ENCODE data around the gene DDX39B. TPM values are rescaled to one million over a fixed set of nuclear protein-coding genes. Genes with fewer than 3 reads are reported as not detected.

The DDX39B gene
- total and polyA plus RNA-seq, 9 of the 15 experiments (the other 6 are each of a cell fraction or from before 2014, with no cell fraction given), result 479 to 869 (median 592) TPM

GRCh38 chr6:31580807-31581433 lies 39.1 kb upstream of the DDX39B start (continued):
- no peak for TF ChIP-seq FOSL1 (tag; conservative IDR thresholded peaks at IDR 0.05)
- peak; percentile 95 for TF ChIP-seq MTA3 (IDR thresholded peaks at IDR 0.05; ENCODE audit: borderline replicate concordance)
- TF ChIP-seq ZNF316 (IDR thresholded peaks at IDR 0.05), result no peak
- TF ChIP-seq ATF3 (IDR thresholded peaks at IDR 0.05), result no peak
- peak; percentile 85 for TF ChIP-seq ATF3 (CRISPR knock-in tag; conservative IDR thresholded peaks at IDR 0.05)
- no peak for TF ChIP-seq ELF4 (CRISPR knock-in tag; IDR thresholded peaks at IDR 0.05)
- peak; percentile 95 for TF ChIP-seq POLR2G (IDR thresholded peaks at IDR 0.05; ENCODE audit: low read depth, low read length)
- TF ChIP-seq E2F4 (CRISPR knock-in tag; IDR thresholded peaks at IDR 0.05; ENCODE audit: low read depth), result peak; percentile 82
- peak; percentile 50 for TF ChIP-seq NEUROD1 (IDR thresholded peaks at IDR 0.05; ENCODE audit: borderline replicate concordance, low read depth, low read length, partially characterized antibody)
- TF ChIP-seq ZNF589 (CRISPR knock-in tag; IDR thresholded peaks at IDR 0.05; ENCODE audit: low read depth), result 0 out of 2 replicates have a peak, but pooled peaks have one; percentile 54
- TF ChIP-seq E2F3 (CRISPR knock-in tag; IDR thresholded peaks at IDR 0.05), result 0 out of 2 replicates have a peak, but pooled peaks have one; percentile 5
- no peak for TF ChIP-seq ZNF143 (CRISPR knock-in tag; IDR thresholded peaks at IDR 0.05)
- TF ChIP-seq ZNF395 (CRISPR knock-in tag; IDR thresholded peaks at IDR 0.05), result peak; percentile 71
- TF ChIP-seq BHLHE40 (IDR thresholded peaks at IDR 0.05; ENCODE audit: low read length), result peak; percentile 74
- TF ChIP-seq NFIC (IDR thresholded peaks at IDR 0.05), result peak; percentile 41; the same call in 1 of the 2 replicates
- TF ChIP-seq FOXP4 (CRISPR knock-in tag; IDR thresholded peaks at IDR 0.05; ENCODE audit: borderline replicate concordance), result no peak
- peak; percentile 96; the same call in 1 of the 2 replicates for TF ChIP-seq RBM14 (IDR thresholded peaks at IDR 0.05; ENCODE audit: borderline replicate concordance, insufficient read depth, low read depth, low read length)
- 0 out of 2 replicates have a peak, but pooled peaks have one; percentile 38 for TF ChIP-seq ZNF431 (CRISPR knock-in tag; IDR thresholded peaks at IDR 0.05)
